C4-2B (cell line): ENCODE data around the gene IFT122.

Source experiments
- ZFX ChIP-seq: fragments of 450-650 bp; IDR thresholded peaks from 2 replicates; pipeline ENCODE4 v1.6.1; 2017
- TF ChIP-seq, protein P1 (sequence below): fragments of 450-650 bp; conservative IDR thresholded peaks from 2 replicates; pipeline ENCODE4 v1.5.1; 2017; ENCODE audit warnings: mild to moderate bottlenecking

DNA sequence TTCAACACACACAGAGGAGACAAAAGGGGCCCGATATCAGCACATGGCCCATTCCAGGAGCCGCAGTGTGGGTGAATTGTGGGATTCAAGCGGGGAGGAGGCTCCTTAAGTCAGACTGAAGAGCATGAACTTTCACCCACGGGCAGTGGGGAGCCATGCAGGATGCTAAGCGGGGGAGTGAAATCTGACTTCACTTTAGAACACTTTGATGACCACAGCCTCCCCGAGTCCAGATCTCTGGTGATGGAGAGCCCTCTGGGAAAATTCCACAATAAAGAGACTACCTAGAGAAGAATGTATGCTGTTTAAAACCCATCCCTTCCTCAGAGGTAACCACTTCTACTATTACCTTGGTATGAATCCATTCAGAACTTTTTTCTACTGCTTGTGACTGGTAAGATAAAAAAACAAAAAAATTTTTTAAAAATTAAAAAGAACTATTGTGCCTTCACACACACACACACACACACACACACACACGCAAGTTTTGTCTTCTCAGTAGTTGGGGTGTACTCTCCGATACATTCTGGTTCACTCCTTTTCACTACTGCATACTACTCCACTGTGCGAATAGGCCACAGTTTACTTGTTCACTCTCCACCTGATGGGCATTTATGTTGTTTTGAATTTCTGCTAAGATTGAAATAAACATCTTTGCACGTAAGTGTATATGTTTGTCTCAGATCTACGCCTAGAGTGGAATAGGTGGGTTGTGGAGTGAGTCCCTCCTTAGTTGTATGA is 100.9 kb downstream of the IFT122 start:
- TF ChIP-seq, protein P1, sequence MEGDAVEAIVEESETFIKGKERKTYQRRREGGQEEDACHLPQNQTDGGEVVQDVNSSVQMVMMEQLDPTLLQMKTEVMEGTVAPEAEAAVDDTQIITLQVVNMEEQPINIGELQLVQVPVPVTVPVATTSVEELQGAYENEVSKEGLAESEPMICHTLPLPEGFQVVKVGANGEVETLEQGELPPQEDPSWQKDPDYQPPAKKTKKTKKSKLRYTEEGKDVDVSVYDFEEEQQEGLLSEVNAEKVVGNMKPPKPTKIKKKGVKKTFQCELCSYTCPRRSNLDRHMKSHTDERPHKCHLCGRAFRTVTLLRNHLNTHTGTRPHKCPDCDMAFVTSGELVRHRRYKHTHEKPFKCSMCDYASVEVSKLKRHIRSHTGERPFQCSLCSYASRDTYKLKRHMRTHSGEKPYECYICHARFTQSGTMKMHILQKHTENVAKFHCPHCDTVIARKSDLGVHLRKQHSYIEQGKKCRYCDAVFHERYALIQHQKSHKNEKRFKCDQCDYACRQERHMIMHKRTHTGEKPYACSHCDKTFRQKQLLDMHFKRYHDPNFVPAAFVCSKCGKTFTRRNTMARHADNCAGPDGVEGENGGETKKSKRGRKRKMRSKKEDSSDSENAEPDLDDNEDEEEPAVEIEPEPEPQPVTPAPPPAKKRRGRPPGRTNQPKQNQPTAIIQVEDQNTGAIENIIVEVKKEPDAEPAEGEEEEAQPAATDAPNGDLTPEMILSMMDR: no peak
- no peak for TF ChIP-seq ZFX
